HG02798 (cell line): ENCODE results near the gene ZFHX2.

Experiments used
- ATAC-seq: cut with Tn5 transposase; IDR thresholded peaks from one replicate; pipeline ENCODE4 v1.9.1; 2021; ENCODE audit warnings: mild to moderate bottlenecking; ENCODE audit not compliant: unreplicated experiment, poor library complexity

Gene ZFHX2

GRCh38 chr14:23481979-23482822 lies 69.4 kb downstream of the ZFHX2 start:
- ATAC-seq = no peak

- no peak for ATAC-seq
Measured at GRCh38 chr14:23481362-23481970, 70.1 kb downstream of the ZFHX2 start.

- no peak for ATAC-seq
Measured at GRCh38 chr14:23478109-23478759, 73.3 kb downstream of the ZFHX2 start.

GRCh38 chr14:23470947-23471346 lies 80.6 kb downstream of the ZFHX2 start:
- ATAC-seq = no peak
